Erythroblast (primary cell): ENCODE data around the gene KRTAP5-1.

Experiments
- GATA1 ChIP-seq: IDR thresholded peaks from 2 replicates; pipeline ENCODE4 v1.6.1; 2011; ENCODE audit warnings: low read depth, mild to moderate bottlenecking, control low read depth, low read length, moderate library complexity
- POLR2A ChIP-seq: IDR thresholded peaks from 2 replicates; pipeline ENCODE4 v1.6.1; 2011; ENCODE audit warnings: mild to moderate bottlenecking, low read length

GRCh38 chr11:1546077-1546535 lies 39.0 kb downstream of the KRTAP5-1 start:
- TF ChIP-seq POLR2A (no peak), GATA1 (no peak)
